GM21528 (cell line): ENCODE results near the gene C17orf113.

ENCODE experiments used
- ATAC-seq: cut with Tn5 transposase; IDR thresholded peaks from one replicate; pipeline ENCODE4 v1.9.1; 2021; ENCODE audit warnings: mild to moderate bottlenecking, moderate library complexity; ENCODE audit not compliant: unreplicated experiment, low FRiP score

Gene C17orf113

DNA sequence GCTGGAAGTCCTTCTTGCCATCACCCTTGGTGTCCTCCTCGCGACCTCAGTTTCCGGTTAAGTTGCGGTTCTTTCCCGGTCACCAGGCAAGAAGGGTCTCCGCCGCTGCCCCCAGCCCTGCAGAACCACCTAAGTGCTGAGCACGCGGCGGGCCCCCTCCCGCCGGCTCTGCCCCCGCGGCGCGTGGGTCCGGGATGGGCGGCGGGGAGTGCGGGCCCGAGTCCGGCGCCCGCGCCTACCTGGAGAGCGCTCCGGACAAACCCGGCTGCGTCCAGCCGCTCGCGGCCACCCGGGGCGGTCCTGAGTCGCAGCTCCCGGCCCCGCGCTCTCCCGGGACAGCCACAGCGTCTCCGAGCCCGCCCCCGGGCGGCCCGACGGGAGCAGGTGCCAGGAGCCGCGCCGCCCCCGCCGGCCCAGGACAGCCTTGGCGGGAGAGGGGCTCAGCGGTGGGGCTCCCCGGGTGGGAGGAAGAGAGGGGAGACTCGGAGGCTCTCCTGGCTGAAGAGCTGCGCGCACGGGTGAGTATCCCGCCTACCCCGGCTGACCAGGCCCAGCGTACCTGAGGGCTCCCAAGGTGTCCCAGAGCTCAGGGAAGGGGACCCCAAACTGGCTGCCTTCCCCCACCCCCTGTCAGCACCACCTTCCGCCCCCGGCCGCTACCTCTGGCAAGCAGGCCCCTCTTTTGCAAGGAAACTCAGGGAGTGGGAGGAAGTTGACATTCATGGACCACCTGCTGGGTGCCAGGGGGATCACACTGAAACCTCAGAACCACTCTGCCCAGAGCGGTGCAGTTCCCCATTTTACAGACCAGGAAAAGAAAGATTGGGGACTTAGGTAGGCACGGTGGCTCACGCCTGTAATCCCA lies 22.2 kb upstream of the C17orf113 start:
- ATAC-seq: no peak

DNA sequence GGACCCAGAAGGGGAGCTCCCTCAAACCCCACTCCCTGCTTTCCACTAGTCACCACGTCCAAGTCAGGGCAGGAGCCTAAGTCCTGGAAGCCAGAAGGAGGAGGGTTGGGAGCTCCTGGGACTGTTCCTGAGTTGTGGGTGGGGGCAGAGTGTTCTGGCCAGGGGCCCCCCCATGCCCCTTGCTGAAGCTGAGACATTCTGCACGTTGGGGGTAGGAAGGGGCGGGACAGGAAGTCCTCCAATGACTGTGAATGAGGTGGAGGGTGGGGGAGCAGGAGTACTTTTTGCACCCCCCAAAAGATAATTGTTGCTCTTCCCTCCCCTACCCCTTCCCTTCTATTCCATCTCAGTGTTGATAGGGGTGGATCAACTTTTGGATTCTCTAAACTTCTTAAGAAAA lies 21.4 kb upstream of the C17orf113 start:
- no peak for ATAC-seq

DNA sequence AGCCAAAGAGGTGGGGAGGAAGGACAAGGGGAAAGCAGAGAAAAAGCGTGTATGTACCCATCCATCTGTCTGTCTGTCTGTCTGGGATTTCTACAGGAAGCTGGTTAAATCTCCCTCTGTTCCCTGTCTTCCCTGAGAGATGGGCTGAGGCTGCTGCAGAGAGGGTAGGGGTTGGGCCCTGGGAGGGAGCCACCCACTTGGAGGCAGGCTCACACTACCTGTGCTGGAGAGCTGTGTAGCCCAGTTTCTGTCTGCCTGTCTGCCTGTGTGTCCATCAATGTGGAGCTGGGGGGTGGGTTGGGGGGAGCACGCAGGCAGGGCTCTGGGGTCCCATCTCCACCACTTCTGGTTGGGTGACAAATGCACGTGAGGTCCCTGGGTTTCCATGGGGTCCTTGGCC lies 18.6 kb upstream of the C17orf113 start:
- no peak for ATAC-seq

DNA sequence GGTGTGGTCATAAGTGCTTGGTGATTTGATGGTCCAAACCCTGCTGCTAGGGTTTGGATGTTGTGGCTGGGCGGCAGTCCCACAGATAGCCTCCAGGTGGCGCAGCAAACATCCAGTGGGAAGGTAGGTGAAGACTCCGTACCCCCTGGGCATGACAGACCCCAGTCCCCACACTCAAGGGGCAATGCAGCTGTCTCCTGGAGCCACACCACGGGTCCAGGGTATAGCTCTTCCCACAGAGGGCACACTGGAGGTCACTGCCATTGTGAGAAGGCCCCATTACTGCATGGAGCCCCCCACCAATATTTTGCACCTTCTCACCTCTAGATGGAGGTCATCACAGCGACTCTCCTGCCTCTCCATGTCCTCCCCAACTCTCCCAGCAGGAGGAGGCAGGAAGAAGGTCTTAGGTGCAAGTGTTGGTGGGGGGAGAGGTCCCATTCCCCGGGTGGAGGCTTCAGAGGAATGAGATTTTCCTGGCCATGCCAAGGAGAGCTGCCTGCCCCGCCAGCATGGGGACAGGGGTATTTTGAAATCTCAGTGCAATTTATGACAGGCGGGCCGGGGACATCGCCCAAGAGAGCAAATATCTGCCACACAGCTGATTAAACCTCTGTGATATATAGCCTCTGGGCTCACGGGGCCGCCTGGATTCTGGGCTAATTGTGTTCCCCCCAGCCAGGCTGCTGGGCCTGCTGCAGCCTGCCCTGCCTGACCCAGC lies 17.1 kb upstream of the C17orf113 start:
- ATAC-seq: no peak

DNA sequence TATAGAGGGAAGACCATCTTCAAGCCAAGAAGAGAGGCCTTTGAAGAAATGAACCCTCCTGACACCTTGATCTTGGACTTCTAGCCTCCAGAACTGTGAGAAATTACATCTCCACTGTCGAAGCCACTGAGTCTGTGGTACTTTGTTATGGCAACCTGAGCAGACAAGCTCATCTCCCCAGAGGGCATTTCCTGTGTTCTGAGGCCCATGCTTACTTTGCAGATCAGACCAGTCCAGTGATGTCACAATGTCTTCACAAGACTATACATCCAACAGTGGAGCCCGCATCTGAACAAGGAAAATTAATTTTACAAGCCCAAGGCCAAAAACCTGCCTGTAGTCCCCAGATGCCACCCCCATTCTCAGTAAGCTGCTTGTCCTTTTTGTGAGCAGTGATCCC lies 14.8 kb upstream of the C17orf113 start:
- no peak for ATAC-seq

- ATAC-seq: no peak
Observed at GRCh38 chr17:42062681-42063080, 12.3 kb upstream of the C17orf113 start.

DNA sequence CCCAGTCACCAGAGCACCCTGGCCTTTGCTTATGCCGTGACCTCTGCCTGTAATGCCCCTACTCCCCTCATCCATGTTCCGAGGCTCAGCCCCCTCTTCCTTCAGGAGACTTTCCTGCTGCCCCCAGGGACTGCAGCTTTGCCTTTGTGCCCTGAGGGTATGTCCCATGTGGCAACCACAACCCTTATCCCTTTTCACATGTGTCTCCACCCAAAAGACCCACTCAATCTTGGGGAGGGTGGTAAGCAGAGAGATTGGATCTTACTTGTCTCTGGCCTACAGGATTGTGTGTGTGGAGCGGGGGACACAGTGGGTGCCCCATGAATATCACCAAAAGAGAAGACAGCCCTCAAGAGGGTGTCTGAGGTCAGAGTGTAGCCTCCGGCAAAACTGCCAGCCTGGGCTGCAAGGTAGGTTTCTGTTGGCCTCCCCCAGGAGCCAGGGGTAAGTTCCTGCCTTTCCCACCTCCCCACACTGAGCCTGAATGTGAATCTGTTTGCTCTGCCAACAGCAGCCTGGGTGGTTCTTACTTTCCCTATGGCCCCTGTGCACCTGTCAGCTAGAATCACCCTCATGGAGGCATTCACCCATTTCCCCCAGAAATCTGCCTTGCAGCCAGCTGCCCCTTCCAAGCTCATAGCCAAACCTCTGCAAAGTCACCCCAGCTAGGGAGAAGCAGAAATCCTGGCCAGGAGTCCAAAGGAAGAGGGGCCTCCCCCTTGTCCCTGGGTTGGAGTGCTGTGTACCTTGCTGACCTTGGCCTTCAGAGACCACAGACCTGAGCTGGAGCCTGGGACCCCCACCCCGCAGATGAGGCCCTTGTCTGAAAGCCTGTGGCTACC lies 11.5 kb upstream of the C17orf113 start:
- no peak for ATAC-seq

GRCh38 chr17:42060231-42060630 lies 9.8 kb upstream of the C17orf113 start:
- ATAC-seq: no peak

GRCh38 chr17:42059815-42060214 lies 9.4 kb upstream of the C17orf113 start:
- ATAC-seq: no peak

- no peak for ATAC-seq
Observed at GRCh38 chr17:42058063-42058462, 7.7 kb upstream of the C17orf113 start.

GRCh38 chr17:42056635-42057034 lies 6.2 kb upstream of the C17orf113 start:
- ATAC-seq: no peak

DNA sequence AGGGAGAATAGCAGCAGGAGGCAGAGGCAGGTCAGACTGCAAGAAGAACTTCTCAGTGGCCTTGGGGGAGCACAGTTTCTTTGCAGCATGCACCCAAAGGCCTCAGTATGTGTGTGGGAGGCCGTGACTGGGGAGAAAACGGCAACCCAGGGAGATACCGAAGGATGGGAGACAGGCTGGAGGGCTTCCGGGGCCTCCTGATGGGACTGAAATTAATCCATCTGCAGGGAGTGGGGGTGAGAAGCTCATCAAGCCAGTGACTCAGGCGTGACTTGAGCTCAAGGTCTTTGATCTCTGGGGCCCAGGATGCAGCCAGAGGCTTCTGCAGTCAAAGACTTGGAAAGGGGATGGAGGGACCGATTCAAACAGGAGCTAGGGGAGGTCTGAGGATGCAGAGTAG lies 5.1 kb upstream of the C17orf113 start:
- no peak for ATAC-seq

DNA sequence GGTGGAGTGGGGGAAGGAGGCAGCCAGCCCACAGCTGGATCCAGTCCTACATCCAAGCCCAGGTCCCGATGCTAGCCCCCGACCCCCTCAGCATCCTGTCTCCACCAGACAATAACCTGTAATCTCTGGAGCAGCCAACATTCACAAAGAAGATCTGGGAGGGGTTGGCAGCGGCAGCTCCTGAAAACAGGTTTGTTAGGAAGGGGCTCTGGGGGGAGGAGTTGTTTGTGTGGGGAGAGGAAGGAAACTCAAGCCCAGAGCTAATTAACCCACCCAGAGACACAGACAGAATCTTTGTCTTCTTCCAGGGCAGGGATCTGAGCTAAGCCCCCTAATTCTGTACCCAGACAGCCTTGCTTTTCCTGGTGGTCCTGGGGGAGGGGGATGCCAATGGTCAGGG lies 4.6 kb upstream of the C17orf113 start:
- ATAC-seq: no peak

DNA sequence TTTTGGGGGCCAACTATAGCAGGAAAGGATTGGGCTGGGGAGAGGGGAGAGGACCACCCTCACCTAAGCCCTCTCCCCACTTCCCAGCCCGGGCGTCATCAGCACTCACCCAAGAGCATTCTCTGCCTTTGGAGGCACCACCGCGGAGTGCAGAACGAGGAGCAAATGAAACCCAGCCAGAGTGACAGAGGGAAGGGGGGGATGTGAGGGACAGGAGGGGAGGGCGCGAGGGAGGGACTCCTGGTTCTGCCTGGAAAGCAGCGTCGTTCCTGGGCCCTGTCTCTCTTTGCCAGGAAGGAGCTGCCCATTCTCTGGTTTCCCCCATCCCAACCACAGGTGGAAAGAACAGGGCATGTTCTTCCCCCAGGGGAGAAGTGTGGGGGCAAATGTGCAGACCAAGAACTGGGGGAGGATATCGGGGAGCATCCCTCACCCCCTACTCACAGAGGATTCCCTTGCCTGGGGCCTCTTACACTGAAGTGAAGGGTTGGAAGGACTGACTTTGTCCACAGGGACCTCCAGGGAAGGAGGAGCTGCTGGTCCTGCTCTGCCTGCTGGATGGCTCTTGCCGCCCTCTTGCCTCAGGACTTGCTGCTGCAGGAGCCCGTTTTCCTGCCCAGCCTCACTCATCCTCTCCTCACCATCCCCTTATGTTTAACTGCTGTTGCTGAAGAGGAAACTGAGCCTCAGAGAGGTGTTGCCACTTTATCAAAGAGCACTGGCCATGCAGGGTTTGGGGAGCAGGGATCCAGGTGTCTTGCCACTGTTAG lies 3.5 kb upstream of the C17orf113 start:
- ATAC-seq: no peak

- ATAC-seq: no peak
Observed at GRCh38 chr17:42052346-42052877, 2.0 kb upstream of the C17orf113 start.

- ATAC-seq: no peak
Observed at GRCh38 chr17:42051645-42052044, 1.2 kb upstream of the C17orf113 start.

- ATAC-seq: no peak
Observed at GRCh38 chr17:42051013-42051400, 606 bp upstream of the C17orf113 start.

DNA sequence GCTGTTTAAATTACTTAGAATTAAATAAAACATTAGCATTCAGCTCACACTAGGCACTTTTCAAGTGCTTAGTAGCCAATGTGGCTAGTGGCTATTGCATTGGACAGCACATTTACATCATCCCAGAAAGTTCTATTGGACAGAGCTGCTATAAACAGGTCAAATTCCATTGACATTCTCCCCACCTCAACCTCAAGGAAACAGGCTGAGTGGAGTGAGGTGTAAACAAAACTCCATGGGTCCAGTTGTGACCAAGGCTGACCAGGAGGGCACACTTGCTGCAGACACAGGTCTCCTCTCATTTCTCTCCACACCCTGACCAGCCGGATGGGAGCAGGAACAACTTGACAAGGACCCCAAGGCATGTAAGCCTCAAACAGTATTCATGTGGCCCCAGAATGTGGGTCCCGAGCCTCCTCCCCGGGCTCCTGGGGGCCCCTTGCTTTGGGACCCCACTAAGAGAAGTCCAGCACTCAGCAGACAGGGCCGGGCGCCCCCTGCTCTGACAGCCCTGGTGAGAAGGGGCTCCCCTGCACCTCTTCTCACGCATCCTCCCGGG lies 488 bp downstream of the C17orf113 start:
- no peak for ATAC-seq

- no peak for ATAC-seq
Observed at GRCh38 chr17:42047343-42047742, 3.1 kb downstream of the C17orf113 start.

DNA sequence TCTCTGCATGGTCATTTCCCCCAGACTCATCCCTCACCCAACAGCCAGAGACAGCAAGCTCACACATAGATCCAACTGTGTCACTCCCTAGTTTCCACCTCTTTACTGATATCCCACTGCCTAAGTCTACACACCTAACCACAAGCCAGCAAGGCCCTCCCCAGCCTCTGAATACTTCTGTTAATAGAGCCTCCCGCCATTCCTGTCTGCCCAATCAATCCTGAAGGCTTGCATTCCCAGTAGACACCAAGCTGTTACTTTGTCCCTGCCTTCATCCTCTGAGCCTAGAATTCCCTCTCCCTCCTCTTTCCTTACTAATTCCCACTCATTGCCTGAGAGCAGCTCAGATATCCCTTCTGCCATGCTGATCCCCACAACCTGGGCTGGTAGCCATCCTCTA lies 4.7 kb downstream of the C17orf113 start:
- no peak for ATAC-seq
